OCI-LY7 (cell line): ENCODE data around the gene ABLIM1.

Experiments used
- EZH2phosphoT487 ChIP-seq: fragments of 200-600 bp; sonication (generic); IDR thresholded peaks from 2 replicates; pipeline ENCODE4 v1.6.1; 2018; ENCODE audit warnings: low read depth, borderline replicate concordance, mild to moderate bottlenecking, mixed run types, antibody characterized with exemption, low read length, moderate library complexity, mixed read lengths
- TF ChIP-seq, protein P1 (sequence below): fragments of 200-600 bp; sonication (generic); conservative IDR thresholded peaks from 2 replicates; pipeline ENCODE4 v1.5.1; 2014; ENCODE audit warnings: mild to moderate bottlenecking, antibody characterized with exemption, low read length, moderate library complexity, mixed read lengths

DNA sequence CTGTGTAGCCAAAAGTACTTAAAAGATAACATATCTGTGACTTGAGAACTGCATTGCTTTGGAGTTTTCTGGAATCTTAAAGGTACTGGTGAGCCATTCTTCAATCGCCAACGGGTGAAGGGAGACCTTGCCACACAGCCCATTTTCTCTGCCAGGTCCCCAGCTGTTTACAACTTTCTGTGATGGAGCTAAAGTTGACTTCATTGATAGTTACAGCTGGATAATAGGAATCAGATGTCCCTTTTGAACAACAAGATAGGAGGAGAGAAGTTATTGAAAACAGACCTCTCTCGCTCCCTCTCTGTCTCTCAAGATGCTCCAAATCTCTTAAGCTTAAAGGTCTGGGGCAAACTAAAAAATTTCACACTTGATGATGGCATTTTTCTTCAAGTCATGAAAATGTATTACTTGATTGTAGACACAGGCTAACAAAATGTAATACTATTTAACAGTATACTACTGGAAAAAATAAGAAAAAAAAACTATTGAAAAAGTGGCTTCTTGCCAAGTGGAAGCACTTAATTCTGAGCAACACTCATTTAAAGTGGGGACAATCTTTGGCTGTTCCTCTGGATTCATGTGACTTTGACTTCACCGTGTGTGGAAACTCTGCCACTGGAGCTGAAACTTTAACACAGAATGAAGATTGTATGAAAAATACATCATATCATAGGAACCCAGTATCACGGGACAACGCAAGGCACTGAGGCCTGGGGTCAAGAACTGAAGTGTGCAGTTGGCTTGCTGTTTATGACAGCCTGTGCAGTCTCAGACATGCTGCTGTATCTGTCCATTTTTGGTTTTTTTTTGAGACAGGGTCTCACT lies 175.4 kb downstream of the ABLIM1 start:
- TF ChIP-seq EZH2phosphoT487: no peak
- TF ChIP-seq, protein P1, sequence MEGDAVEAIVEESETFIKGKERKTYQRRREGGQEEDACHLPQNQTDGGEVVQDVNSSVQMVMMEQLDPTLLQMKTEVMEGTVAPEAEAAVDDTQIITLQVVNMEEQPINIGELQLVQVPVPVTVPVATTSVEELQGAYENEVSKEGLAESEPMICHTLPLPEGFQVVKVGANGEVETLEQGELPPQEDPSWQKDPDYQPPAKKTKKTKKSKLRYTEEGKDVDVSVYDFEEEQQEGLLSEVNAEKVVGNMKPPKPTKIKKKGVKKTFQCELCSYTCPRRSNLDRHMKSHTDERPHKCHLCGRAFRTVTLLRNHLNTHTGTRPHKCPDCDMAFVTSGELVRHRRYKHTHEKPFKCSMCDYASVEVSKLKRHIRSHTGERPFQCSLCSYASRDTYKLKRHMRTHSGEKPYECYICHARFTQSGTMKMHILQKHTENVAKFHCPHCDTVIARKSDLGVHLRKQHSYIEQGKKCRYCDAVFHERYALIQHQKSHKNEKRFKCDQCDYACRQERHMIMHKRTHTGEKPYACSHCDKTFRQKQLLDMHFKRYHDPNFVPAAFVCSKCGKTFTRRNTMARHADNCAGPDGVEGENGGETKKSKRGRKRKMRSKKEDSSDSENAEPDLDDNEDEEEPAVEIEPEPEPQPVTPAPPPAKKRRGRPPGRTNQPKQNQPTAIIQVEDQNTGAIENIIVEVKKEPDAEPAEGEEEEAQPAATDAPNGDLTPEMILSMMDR: no peak
